Loucy (cell line): Measurements from ENCODE around the gene FGF11.

Experiments
- H2AFZ ChIP-seq: fragments of 200-600 bp; sonication (generic); 2 replicates; pipeline ENCODE4 v1.6.0; 2016; ENCODE audit warnings: antibody characterized with exemption, mild to moderate bottlenecking, low read length, moderate library complexity
- H3F3A ChIP-seq: fragments of 200-600 bp; 2 replicates; pipeline ENCODE4 v1.6.0; 2016; ENCODE audit warnings: antibody characterized with exemption, low read depth, mild to moderate bottlenecking
- H3K27me3 ChIP-seq: fragments of 200-600 bp; sonication (generic); 2 replicates; pipeline ENCODE4 v1.6.1; 2014; ENCODE audit warnings: low read length, mild to moderate bottlenecking; ENCODE audit not compliant: insufficient read depth, poor library complexity, severe bottlenecking
- H3K36me3 ChIP-seq: fragments of 200-600 bp; sonication (generic); 2 replicates; pipeline ENCODE4 v1.6.1; 2016; ENCODE audit warnings: low read length; ENCODE audit not compliant: insufficient read depth
- H3K4me1 ChIP-seq: fragments of 200-600 bp; sonication (generic); 2 replicates; pipeline ENCODE4 v1.5.1; 2014; ENCODE audit warnings: low read length, mild to moderate bottlenecking; ENCODE audit not compliant: insufficient read depth, poor library complexity, severe bottlenecking
- H3K4me2 ChIP-seq: fragments of 200-600 bp; sonication (generic); 2 replicates; pipeline ENCODE4 v1.6.0; 2014; ENCODE audit warnings: antibody characterized with exemption, low read length, low read depth, mild to moderate bottlenecking; ENCODE audit not compliant: poor library complexity, severe bottlenecking
- H3K4me3 ChIP-seq: fragments of 200-600 bp; sonication (generic); 2 replicates; pipeline ENCODE4 v1.5.1; 2014; ENCODE audit warnings: low read length, mild to moderate bottlenecking, mixed read lengths; ENCODE audit not compliant: poor library complexity, severe bottlenecking
- H3K79me2 ChIP-seq: fragments of 200-600 bp; sonication (generic); 2 replicates; pipeline ENCODE4 v1.6.1; 2014; ENCODE audit warnings: low read length; ENCODE audit not compliant: insufficient read depth
- H3K9ac ChIP-seq: fragments of 200-600 bp; sonication (generic); 2 replicates; pipeline ENCODE4 v1.6.0; 2014; ENCODE audit warnings: mild to moderate bottlenecking, low read depth, low read length, moderate library complexity; ENCODE audit not compliant: poor library complexity, severe bottlenecking
- H3K9me2 ChIP-seq: fragments of 200-600 bp; sonication (generic); replicated peaks from 2 replicates; pipeline ENCODE4 v1.6.1; 2016; ENCODE audit warnings: low read depth, low read length, mixed read lengths
- H3K9me3 ChIP-seq: fragments of 200-600 bp; sonication (generic); 2 replicates; pipeline ENCODE4 v1.6.1; 2014; ENCODE audit warnings: mild to moderate bottlenecking, antibody characterized with exemption, low read length, low read depth; ENCODE audit not compliant: insufficient read depth
- H4K20me1 ChIP-seq: fragments of 200-600 bp; sonication (generic); 2 replicates; pipeline ENCODE4 v1.6.0; 2014; ENCODE audit warnings: antibody characterized with exemption, low read length, mild to moderate bottlenecking; ENCODE audit not compliant: insufficient read depth, poor library complexity, severe bottlenecking
- EZH2phosphoT487 ChIP-seq: fragments of 200-600 bp; IDR thresholded peaks from 2 replicates; pipeline ENCODE4 v1.6.1; 2018; ENCODE audit warnings: antibody characterized with exemption, mild to moderate bottlenecking, moderate library complexity, borderline replicate concordance
- TF ChIP-seq, protein P1 (sequence below): fragments of 200-600 bp; sonication (generic); conservative IDR thresholded peaks from 2 replicates; pipeline ENCODE4 v1.5.1; 2014; ENCODE audit warnings: mild to moderate bottlenecking, antibody characterized with exemption, low read length

Gene FGF11

DNA sequence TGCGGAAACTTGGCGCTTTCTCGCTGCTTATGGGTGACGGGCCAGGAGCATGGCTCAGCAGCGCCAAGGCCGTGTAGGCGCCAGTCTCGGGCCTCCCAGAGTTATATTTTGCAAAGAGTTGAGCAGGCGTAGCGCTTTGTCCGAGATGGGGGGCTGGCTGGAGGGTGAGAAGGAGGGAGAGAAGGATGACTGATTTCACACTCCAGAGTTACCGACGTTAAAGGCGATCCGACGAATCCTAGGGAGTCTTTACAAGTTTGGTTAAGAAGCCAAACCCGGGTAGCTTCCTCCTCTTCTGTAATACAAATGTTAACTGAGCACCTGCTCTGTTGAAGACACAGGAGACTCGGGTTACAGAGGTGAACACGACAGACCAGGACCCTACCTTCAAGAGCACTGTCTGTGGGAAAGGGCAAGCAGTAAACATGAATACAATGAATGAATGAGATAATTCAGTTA, 45.6 kb downstream of the FGF11 start:
- no peak overlapping the region for H2AFZ ChIP-seq
- peaks cover 51% of the 10 kb centered on the region for H4K20me1 ChIP-seq
- H3K36me3 ChIP-seq = no peaks in the 10 kb centered on the region
- H3K9me3 ChIP-seq = no peaks in the 10 kb centered on the region
- TF ChIP-seq EZH2phosphoT487 = no peak
- TF ChIP-seq, protein P1, sequence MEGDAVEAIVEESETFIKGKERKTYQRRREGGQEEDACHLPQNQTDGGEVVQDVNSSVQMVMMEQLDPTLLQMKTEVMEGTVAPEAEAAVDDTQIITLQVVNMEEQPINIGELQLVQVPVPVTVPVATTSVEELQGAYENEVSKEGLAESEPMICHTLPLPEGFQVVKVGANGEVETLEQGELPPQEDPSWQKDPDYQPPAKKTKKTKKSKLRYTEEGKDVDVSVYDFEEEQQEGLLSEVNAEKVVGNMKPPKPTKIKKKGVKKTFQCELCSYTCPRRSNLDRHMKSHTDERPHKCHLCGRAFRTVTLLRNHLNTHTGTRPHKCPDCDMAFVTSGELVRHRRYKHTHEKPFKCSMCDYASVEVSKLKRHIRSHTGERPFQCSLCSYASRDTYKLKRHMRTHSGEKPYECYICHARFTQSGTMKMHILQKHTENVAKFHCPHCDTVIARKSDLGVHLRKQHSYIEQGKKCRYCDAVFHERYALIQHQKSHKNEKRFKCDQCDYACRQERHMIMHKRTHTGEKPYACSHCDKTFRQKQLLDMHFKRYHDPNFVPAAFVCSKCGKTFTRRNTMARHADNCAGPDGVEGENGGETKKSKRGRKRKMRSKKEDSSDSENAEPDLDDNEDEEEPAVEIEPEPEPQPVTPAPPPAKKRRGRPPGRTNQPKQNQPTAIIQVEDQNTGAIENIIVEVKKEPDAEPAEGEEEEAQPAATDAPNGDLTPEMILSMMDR = 0 out of 2 replicates have a peak, but pooled peaks have one; percentile 17
- peaks cover 76% of the 10 kb centered on the region for H3K79me2 ChIP-seq
- H3K4me3 ChIP-seq = peak overlapping the region; percentile 91
- H3K4me2 ChIP-seq = peak overlapping the region; percentile 94
- H3K4me1 ChIP-seq = peaks cover 40% of the 10 kb centered on the region
- H3K27me3 ChIP-seq = no peaks in the 10 kb centered on the region
- peak overlapping the region; percentile 96 for H3K9ac ChIP-seq
- H3F3A ChIP-seq = no peaks in the 10 kb centered on the region
- H3K9me2 ChIP-seq = no peaks in the 10 kb centered on the region

DNA sequence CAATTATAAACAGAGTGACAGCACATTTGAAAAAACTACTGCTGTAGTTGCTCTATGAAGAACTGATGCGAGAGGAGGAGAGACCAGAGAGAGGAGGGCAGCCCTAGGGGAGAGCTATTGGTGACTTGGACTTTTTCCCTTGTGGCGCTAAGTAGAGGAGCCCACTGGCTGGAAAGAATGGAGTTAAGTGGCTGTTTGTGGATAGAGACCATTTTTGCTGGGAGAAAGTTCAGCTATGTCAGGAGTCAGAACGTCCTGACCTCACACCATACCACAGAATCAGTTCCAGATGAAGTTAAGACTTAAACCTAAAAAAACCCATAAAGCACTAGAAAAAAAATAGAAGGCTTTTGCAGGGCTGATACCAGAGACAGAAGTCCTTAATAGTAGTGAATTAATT, 46.9 kb downstream of the FGF11 start:
- Histone ChIP-seq H3K9ac (peak overlapping the region; percentile 96), H3K4me1 (peaks cover 46% of the 10 kb centered on the region), H3K4me3 (peak overlapping the region; percentile 91), H4K20me1 (peaks cover 63% of the 10 kb centered on the region), H3K9me3 (no peaks in the 10 kb centered on the region), H3K4me2 (peak overlapping the region; percentile 94), H3F3A (no peaks in the 10 kb centered on the region), H3K79me2 (peaks cover 81% of the 10 kb centered on the region), H3K27me3 (no peaks in the 10 kb centered on the region), H3K9me2 (no peaks in the 10 kb centered on the region), H3K36me3 (peaks cover 6% of the 10 kb centered on the region; the same call in 1 of the 2 replicates), H2AFZ (no peak overlapping the region)
- TF ChIP-seq EZH2phosphoT487 = no peak
- TF ChIP-seq, protein P1 = no peak

DNA sequence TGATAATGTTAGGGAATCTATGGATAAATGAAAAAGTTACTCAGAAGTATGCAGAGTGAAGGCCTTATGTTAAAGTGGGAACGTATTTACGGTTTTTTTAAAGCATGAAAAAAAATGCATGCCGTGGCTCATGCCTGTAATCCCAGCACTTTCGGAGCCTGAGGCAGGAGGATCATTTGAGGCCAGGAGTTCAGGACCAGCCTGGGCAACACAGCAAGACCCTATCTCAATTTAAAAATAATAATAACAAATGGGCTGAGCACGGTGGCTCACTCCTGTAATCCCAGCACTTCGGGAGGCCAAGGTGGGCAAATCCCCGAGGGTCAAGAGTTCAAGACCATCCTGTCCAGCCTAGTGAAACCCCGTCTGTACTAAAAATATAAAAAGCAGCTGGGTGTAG, 50.8 kb downstream of the FGF11 start:
- TF ChIP-seq EZH2phosphoT487 = no peak
- TF ChIP-seq, protein P1 = no peak
- Histone ChIP-seq H3K4me1 (peaks cover 63% of the 10 kb centered on the region), H3K27me3 (no peaks in the 10 kb centered on the region), H3K9me2 (no peaks in the 10 kb centered on the region), H3K4me3 (peak overlapping the region; percentile 91), H2AFZ (no peak overlapping the region), H3F3A (no peaks in the 10 kb centered on the region), H3K4me2 (peak overlapping the region; percentile 94), H3K9me3 (no peaks in the 10 kb centered on the region), H3K36me3 (peaks cover 17% of the 10 kb centered on the region; the same call in 1 of the 2 replicates), H3K9ac (peak overlapping the region; percentile 96), H3K79me2 (peaks cover 100% of the 10 kb centered on the region), H4K20me1 (peaks cover 98% of the 10 kb centered on the region)
